GM23338 (cell line): ENCODE data around the gene C8A. TPM values are rescaled to one million over a fixed set of nuclear protein-coding genes. Genes with fewer than 3 reads are reported as not detected.

Experiments
- ATAC-seq: fragments of 200-7000 bp; cut with Tn5 transposase; 3 replicates; pipeline ENCODE4 v1.9.1; 2020
- DNase-seq: peaks from one replicate; pipeline ENCODE4 v3.0.0-alpha.2; 2015; ENCODE audit warnings: low spot score
- H2AFZ ChIP-seq: fragments of 200-600 bp; sonication (generic); 2 replicates; pipeline ENCODE4 v1.8.0; 2016; ENCODE audit warnings: antibody characterized with exemption, mild to moderate bottlenecking, moderate library complexity
- H3F3A ChIP-seq: fragments of 200-600 bp; sonication (generic); replicated peaks from 2 replicates; pipeline ENCODE4 v1.8.0; 2017; ENCODE audit warnings: antibody characterized with exemption, mixed run types, low read depth
- H3K27ac ChIP-seq: fragments of 200-600 bp; sonication (generic); 2 replicates; pipeline ENCODE4 v1.6.1; 2016; ENCODE audit warnings: low read depth
- H3K27me3 ChIP-seq: fragments of 200-600 bp; sonication (generic); 2 replicates; pipeline ENCODE4 v1.8.0; 2016; ENCODE audit warnings: mild to moderate bottlenecking, mixed run types, moderate library complexity; ENCODE audit not compliant: insufficient read depth
- H3K36me3 ChIP-seq: fragments of 200-600 bp; sonication (generic); 2 replicates; pipeline ENCODE4 v1.8.0; 2016; ENCODE audit warnings: mild to moderate bottlenecking; ENCODE audit not compliant: insufficient read depth
- H3K4me1 ChIP-seq: fragments of 200-600 bp; sonication (generic); 2 replicates; pipeline ENCODE4 v1.8.0; 2016; ENCODE audit warnings: mild to moderate bottlenecking, moderate library complexity; ENCODE audit not compliant: insufficient read depth
- H3K4me2 ChIP-seq: fragments of 200-600 bp; sonication (generic); 2 replicates; pipeline ENCODE4 v1.7.1; 2017; ENCODE audit warnings: mixed run types
- H3K4me3 ChIP-seq: fragments of 200-600 bp; sonication (generic); 2 replicates; pipeline ENCODE4 v1.6.1; 2016; ENCODE audit warnings: mixed run types
- H3K79me2 ChIP-seq: fragments of 200-600 bp; sonication (generic); replicated peaks from 2 replicates; pipeline ENCODE4 v1.8.0; 2017; ENCODE audit warnings: mild to moderate bottlenecking; ENCODE audit not compliant: insufficient read depth
- H3K9me2 ChIP-seq: fragments of 200-600 bp; sonication (generic); 2 replicates; pipeline ENCODE4 v1.8.0; 2017; ENCODE audit not compliant: insufficient read depth
- H4K20me1 ChIP-seq: fragments of 200-600 bp; sonication (generic); replicated peaks from 2 replicates; pipeline ENCODE4 v1.8.0; 2017; ENCODE audit warnings: mild to moderate bottlenecking; ENCODE audit not compliant: insufficient read depth
- H3K27ac Mint-ChIP-seq: 2 replicates; pipeline ENCODE4 v1.8.0; 2020; ENCODE audit warnings: inconsistent platforms, mild to moderate bottlenecking, moderate library complexity, mixed read lengths
- H3K27me3 Mint-ChIP-seq: 3 replicates; pipeline ENCODE4 v1.8.0; 2022; ENCODE audit warnings: low read depth, mild to moderate bottlenecking, moderate library complexity, mixed read lengths, inconsistent platforms; ENCODE audit not compliant: insufficient read depth, poor library complexity
- H3K36me3 Mint-ChIP-seq: 3 replicates; pipeline ENCODE4 v1.8.0; 2021; ENCODE audit warnings: low read depth, mild to moderate bottlenecking, inconsistent platforms, moderate library complexity, mixed read lengths
- H3K4me1 Mint-ChIP-seq: 3 replicates; pipeline ENCODE4 v1.8.0; 2020; ENCODE audit warnings: mild to moderate bottlenecking, inconsistent platforms, mixed read lengths
- H3K4me3 Mint-ChIP-seq: 3 replicates; pipeline ENCODE4 v1.8.0; 2021; ENCODE audit warnings: moderate library complexity, mild to moderate bottlenecking, inconsistent platforms, mixed read lengths
- H3K9me3 Mint-ChIP-seq: 3 replicates; pipeline ENCODE4 v1.8.0; 2020; ENCODE audit warnings: moderate library complexity, mild to moderate bottlenecking, inconsistent platforms, mixed read lengths
- CREB1 ChIP-seq: fragments of 250-450 bp; sonication (Bioruptor Pico); IDR thresholded peaks from 2 replicates; pipeline ENCODE4 v1.5.0; 2020; ENCODE audit warnings: low read depth, mild to moderate bottlenecking, moderate library complexity
- CTCF ChIP-seq, 2 experiments: fragments of 200-600 bp in 1 of 2; sonication (generic) in 1 of 2; conservative IDR thresholded peaks; 2 replicates each; pipeline versions ENCODE4 v1.5.1 to v1.6.1; 2016 to 2017; ENCODE audit warnings: antibody characterized with exemption in 2 of 2, low read depth in 2 of 2, mild to moderate bottlenecking in 2 of 2, moderate library complexity in 1 of 2
- ETS1 ChIP-seq: IDR thresholded peaks from 2 replicates; pipeline ENCODE4 v1.6.1; 2016; ENCODE audit warnings: antibody characterized with exemption
- EZH2 ChIP-seq: fragments of 200-600 bp; sonication (generic); IDR thresholded peaks from one replicate; pipeline ENCODE4 v1.8.0; 2017; ENCODE audit warnings: antibody characterized with exemption, mild to moderate bottlenecking, low read depth; ENCODE audit not compliant: unreplicated experiment
- EZH2phosphoT487 ChIP-seq: fragments of 200-600 bp; sonication (generic); IDR thresholded peaks from one replicate; pipeline ENCODE4 v1.8.1; 2018; ENCODE audit warnings: antibody characterized with exemption; ENCODE audit not compliant: unreplicated experiment
- JUNB ChIP-seq: IDR thresholded peaks from one replicate; pipeline ENCODE4 v1.6.1; 2016; ENCODE audit warnings: antibody characterized with exemption; ENCODE audit not compliant: unreplicated experiment
- NANOG ChIP-seq: IDR thresholded peaks from 2 replicates; pipeline ENCODE4 v1.6.1; 2016; ENCODE audit warnings: antibody characterized with exemption, borderline replicate concordance
- POLR2AphosphoS5 ChIP-seq: IDR thresholded peaks from 2 replicates; pipeline ENCODE4 v1.6.1; 2016; ENCODE audit warnings: antibody characterized with exemption, low read depth
- REST ChIP-seq: IDR thresholded peaks from one replicate; pipeline ENCODE4 v1.6.1; 2018; ENCODE audit warnings: antibody characterized with exemption; ENCODE audit not compliant: unreplicated experiment
- STAT1 ChIP-seq: IDR thresholded peaks from one replicate; pipeline ENCODE4 v1.6.1; 2016; ENCODE audit warnings: antibody characterized with exemption; ENCODE audit not compliant: unreplicated experiment
- ZNF114 ChIP-seq: fragments of 250-450 bp; sonication (Bioruptor Pico); IDR thresholded peaks from 2 replicates; pipeline ENCODE4 v1.5.0; 2020; ENCODE audit warnings: mild to moderate bottlenecking, moderate library complexity
- ZNF331 ChIP-seq: fragments of 250-450 bp; sonication (Bioruptor Pico); IDR thresholded peaks from 2 replicates; pipeline ENCODE4 v1.5.0; 2020; ENCODE audit warnings: low read depth, mild to moderate bottlenecking, moderate library complexity
- ZNF462 ChIP-seq: fragments of 250-450 bp; sonication (Bioruptor Pico); IDR thresholded peaks from 2 replicates; pipeline ENCODE4 v1.5.0; 2020; ENCODE audit warnings: mild to moderate bottlenecking, moderate library complexity
- polyA plus RNA-seq: library from polyadenylated mRNA; unstranded; fragments of >200 nt; fragmentation: Nextera tagmentation; extraction: Ambion mirVana; gene quantifications from 2 replicates; pipeline ENCODE4 v1.2.1, GENCODE V29; 2016
- total RNA-seq: library from RNA; depleted of rRNA; stranded (reverse); fragments of >200 nt; shearing (Covaris generic); gene quantifications from 2 replicates; pipeline ENCODE4 v1.2.3, GENCODE V29; 2014

Gene C8A
- total and polyA plus RNA-seq, 2 experiments from 2014 or later = not detected

GRCh38 chr1:56877973-56878372, 23.4 kb downstream of the C8A start:
- H3K79me2 ChIP-seq = no peaks in the 10 kb centered on the region
- H3K4me1 ChIP-seq = no peaks in the 10 kb centered on the region
- H4K20me1 ChIP-seq = no peaks in the 10 kb centered on the region
- no peaks in the 10 kb centered on the region for H3K27me3 ChIP-seq
- ATAC-seq (no peak), DNase-seq (no peak)
- no peak overlapping the region for H3K27ac ChIP-seq
- H2AFZ ChIP-seq = peak overlapping the region; percentile 63; the same call in 1 of the 2 replicates
- TF ChIP-seq ZNF331 (no peak), CTCF (conservative IDR thresholded peaks at IDR 0.05; ENCODE audit: low read depth in 2 of 2) (no peak), EZH2phosphoT487 (no peak), ZNF114 (CRISPR knock-in tag) (no peak), NANOG (no peak), REST (no peak), POLR2AphosphoS5 (no peak), JUNB (no peak), EZH2 (no peak), STAT1 (no peak), ZNF462 (CRISPR knock-in tag) (no peak), CREB1 (CRISPR knock-in tag) (no peak), ETS1 (no peak)
- H3K36me3 ChIP-seq = no peaks in the 10 kb centered on the region
- H3K9me2 ChIP-seq = 0 out of 2 replicates have a peak, but pooled peaks cover 6% of the 10 kb centered on the region
- no peaks in the 10 kb centered on the region for H3K27me3 Mint-ChIP-seq
- H3K4me3 ChIP-seq = no peak overlapping the region
- no peak overlapping the region for H3K27ac Mint-ChIP-seq
- no peaks in the 10 kb centered on the region for H3F3A ChIP-seq
- no peak overlapping the region for H3K4me2 ChIP-seq
- H3K36me3 Mint-ChIP-seq = no peaks in the 10 kb centered on the region
- H3K4me3 Mint-ChIP-seq = no peak overlapping the region
- no peaks in the 10 kb centered on the region for H3K9me3 Mint-ChIP-seq
- H3K4me1 Mint-ChIP-seq = no peaks in the 10 kb centered on the region
